Suppressor macrophage (primary cell): Measurements from ENCODE around the gene PTPRJ.

ENCODE experiments used
- DNase-seq, 4 experiments: peaks; one replicate each; pipeline ENCODE4 v3.0.0-alpha.2; 2020 to 2022

The PTPRJ gene

GRCh38 chr11:48041877-48042695 lies 61.7 kb downstream of the PTPRJ start:
- DNase-seq = no peak

- no peak for DNase-seq
These were observed 63.0 kb downstream of the PTPRJ start for GRCh38 chr11:48043111-48043990.

GRCh38 chr11:48043991-48044512 lies 63.7 kb downstream of the PTPRJ start:
- no peak for DNase-seq

- DNase-seq = peak; percentile 84 to 90 (median 88)
These were observed 64.2 kb downstream of the PTPRJ start for GRCh38 chr11:48044577-48044976.

GRCh38 chr11:48045536-48045935 lies 65.2 kb downstream of the PTPRJ start:
- DNase-seq = no peak

GRCh38 chr11:48047616-48048015 lies 67.3 kb downstream of the PTPRJ start:
- DNase-seq = peak; percentile 76 to 88 (median 85)

GRCh38 chr11:48049036-48049435 lies 68.7 kb downstream of the PTPRJ start:
- no peak for DNase-seq

GRCh38 chr11:48050304-48050703 lies 69.9 kb downstream of the PTPRJ start:
- peak in 2 of 4 experiments; percentile 73 for DNase-seq

GRCh38 chr11:48051217-48051830 lies 71.0 kb downstream of the PTPRJ start:
- peak in 1 of 4 experiments; percentile 31 for DNase-seq

GRCh38 chr11:48052183-48053044 lies 72.1 kb downstream of the PTPRJ start:
- no peak for DNase-seq

GRCh38 chr11:48054994-48055291 lies 74.6 kb downstream of the PTPRJ start:
- DNase-seq = no peak

GRCh38 chr11:48055292-48056132 lies 75.2 kb downstream of the PTPRJ start:
- DNase-seq = peak in 1 of 4 experiments; percentile 28

GRCh38 chr11:48056325-48057183 lies 76.2 kb downstream of the PTPRJ start:
- no peak for DNase-seq

GRCh38 chr11:48058064-48058463 lies 77.7 kb downstream of the PTPRJ start:
- no peak for DNase-seq

GRCh38 chr11:48058788-48059187 lies 78.4 kb downstream of the PTPRJ start:
- DNase-seq = no peak

GRCh38 chr11:48062649-48063048 lies 82.3 kb downstream of the PTPRJ start:
- no peak for DNase-seq

GRCh38 chr11:48063424-48063978 lies 83.1 kb downstream of the PTPRJ start:
- peak; percentile 49 to 83 (median 74) for DNase-seq

- DNase-seq = no peak
These were observed 83.9 kb downstream of the PTPRJ start for GRCh38 chr11:48064306-48064705.
